K562 (cell line): ENCODE data around the gene CUL1. TPM values are rescaled to one million over a fixed set of nuclear protein-coding genes. Genes with fewer than 3 reads are reported as not detected.
A peak's percentile ranks its signal among the peaks of the same experiment; 100 is the strongest.

Source experiments
- ATAC-seq: fragments of 200-7000 bp; cut with Tn5 transposase; 3 replicates; pipeline ENCODE4 v1.9.1; 2020; ENCODE audit warnings: moderate library complexity
- BruUV-seq: library from RNA; stranded (reverse); fragments of 400-500 nt; replicated peaks from 2 replicates; lab custom pipeline; 2021; lab: Mats Ljungman, UMichigan
- CTCF ChIA-PET: fragments of 300-600 bp; formaldehyde crosslinking; extraction: SDS; loops from one replicate; lab custom pipeline; 2021; ENCODE audit warnings: low intra/inter-chr PET ratio; lab: Yijun Ruan, JAX
- POLR2A ChIA-PET: fragments of 300-600, 350-650 bp; sonication (Branson Sonifier 250); formaldehyde crosslinking; extraction: SDS; loops from one replicate; lab custom pipeline; 2021; ENCODE audit warnings: antibody characterized with exemption, inconsistent platforms; lab: Yijun Ruan, JAX
- DNase-seq, 4 experiments: peaks; one replicate each; pipeline versions ENCODE4 v3.0.0 to v3.0.0-alpha.2; 2011 to 2018; ENCODE audit warnings: low spot score in 3 of 4, mixed read lengths in 3 of 4; ENCODE audit errors: extremely low read depth in 1 of 4
- FAIRE-seq: peaks from 2 replicates; lab custom pipeline; 2011; peaks lifted over from hg19 to GRCh38; lab: Jason Lieb, UNC
- H2AFZ ChIP-seq: 2 replicates; pipeline ENCODE4 v1.6.0; 2011; ENCODE audit warnings: low read depth, low read length, control low read depth, inconsistent platforms
- H3K27ac ChIP-seq: fragments of 200-600 bp; 3 replicates; pipeline ENCODE4 v1.8.0; 2011; ENCODE audit warnings: low read depth, mild to moderate bottlenecking, control low read depth, inconsistent platforms, low read length, moderate library complexity, mixed read lengths; ENCODE audit errors: extremely low read depth
- H3K27me3 ChIP-seq, 2 experiments: fragments of 300-600 bp in 1 of 2; 2 replicates in 1 of 2; 3 replicates in 1 of 2; pipeline versions ENCODE4 v1.6.0 to v1.8.0; 2011; ENCODE audit warnings: inconsistent platforms in 2 of 2, low read length in 2 of 2, mild to moderate bottlenecking in 1 of 2, mixed read lengths in 1 of 2, moderate library complexity in 1 of 2; ENCODE audit not compliant: control insufficient read depth in 2 of 2, insufficient read depth in 2 of 2
- H3K36me3 ChIP-seq: fragments of 300-600 bp; 3 replicates; pipeline ENCODE4 v1.8.0; 2011; ENCODE audit warnings: mild to moderate bottlenecking, low read length, inconsistent platforms; ENCODE audit not compliant: control insufficient read depth, insufficient read depth
- H3K4me1 ChIP-seq, 2 experiments: fragments of 200-600 bp in 1 of 2; replicated peaks in 1 of 2; 2 replicates in 1 of 2; 3 replicates in 1 of 2; pipeline versions ENCODE4 v1.5.1 to v1.8.0; 2011; ENCODE audit warnings: inconsistent platforms in 2 of 2, low read length in 2 of 2, mild to moderate bottlenecking in 1 of 2, mixed read lengths in 1 of 2, moderate library complexity in 1 of 2; ENCODE audit not compliant: control insufficient read depth in 2 of 2, insufficient read depth in 2 of 2
- H3K4me2 ChIP-seq: 2 replicates; pipeline ENCODE4 v1.6.1; 2011; ENCODE audit warnings: low read length, control low read depth, inconsistent platforms, mixed read lengths; ENCODE audit not compliant: insufficient read depth
- H3K4me3 ChIP-seq: fragments of 200-600 bp; sonication (generic), shearing (Covaris generic); 2 replicates; pipeline ENCODE4 v1.5.1; 2016; ENCODE audit warnings: control low read depth, inconsistent platforms
- H3K79me2 ChIP-seq: fragments of 200-600 bp; 3 replicates; pipeline ENCODE4 v1.8.0; 2011; ENCODE audit warnings: low read length, inconsistent platforms; ENCODE audit not compliant: control insufficient read depth, insufficient read depth
- H3K9ac ChIP-seq, 2 experiments: 2 replicates each; pipeline versions ENCODE4 v1.6.0 to v1.6.1; 2011; ENCODE audit warnings: low read depth in 2 of 2, low read length in 2 of 2, control low read depth in 1 of 2, inconsistent platforms in 1 of 2, mild to moderate bottlenecking in 1 of 2, mixed read lengths in 1 of 2; ENCODE audit not compliant: insufficient read depth in 1 of 2
- H3K9me1 ChIP-seq: one replicate; pipeline ENCODE4 v1.6.0; 2011; ENCODE audit warnings: inconsistent platforms, mild to moderate bottlenecking, low read length, moderate library complexity; ENCODE audit not compliant: control insufficient read depth, insufficient read depth
- H3K9me3 ChIP-seq: replicated peaks from 2 replicates; pipeline ENCODE4 v1.5.1; 2011; ENCODE audit warnings: low read depth, low read length, inconsistent platforms; ENCODE audit not compliant: control insufficient read depth, insufficient read depth
- H4K20me1 ChIP-seq: replicated peaks from 2 replicates; pipeline ENCODE4 v1.6.1; 2011; ENCODE audit warnings: low read length, inconsistent platforms, mixed read lengths; ENCODE audit not compliant: control insufficient read depth, insufficient read depth
- ARNT ChIP-seq, 2 experiments: fragments of 450-650 bp; IDR thresholded peaks; 2 replicates each; pipeline ENCODE4 v1.6.1; 2016; ENCODE audit warnings: mild to moderate bottlenecking in 1 of 2
- HINFP ChIP-seq: fragments of 450-650 bp; conservative IDR thresholded peaks from 2 replicates; pipeline ENCODE4 v1.6.1; 2016; ENCODE audit warnings: missing genetic modification characterization, low read depth, mild to moderate bottlenecking, control low read depth, missing compliant biosample characterization
- JUN ChIP-seq, 2 experiments: sonication (generic) in 1 of 2; formaldehyde crosslinking in 1 of 2; IDR thresholded peaks; 2 replicates each; pipeline versions ENCODE4 v1.6.1 to v1.8.0; 2012 to 2022; ENCODE audit warnings: borderline replicate concordance in 2 of 2, mild to moderate bottlenecking in 2 of 2, improper control_type of control experiment in 1 of 2, low read depth in 1 of 2, low read length in 1 of 2, missing genetic modification reagents in 1 of 2
- NFRKB ChIP-seq: fragments of 450-650 bp; IDR thresholded peaks from 2 replicates; pipeline ENCODE4 v1.6.1; 2016; ENCODE audit warnings: low read depth
- POLR2AphosphoS2 ChIP-seq: IDR thresholded peaks from 2 replicates; pipeline ENCODE4 v1.6.1; 2012; ENCODE audit warnings: low read length, improper control_type of control experiment
- RBM22 ChIP-seq: fragments of 200-400 bp; formaldehyde crosslinking; IDR thresholded peaks from 2 replicates; pipeline ENCODE4 v1.6.1; 2018; ENCODE audit warnings: low read length, low read depth; ENCODE audit not compliant: poor library complexity, severe bottlenecking
- XRCC5 ChIP-seq: fragments of 200-400 bp; formaldehyde crosslinking; IDR thresholded peaks from 2 replicates; pipeline ENCODE4 v1.6.1; 2017; ENCODE audit warnings: low read depth, mild to moderate bottlenecking, low read length
- ZNF143 ChIP-seq: sonication (generic); formaldehyde crosslinking; IDR thresholded peaks from 2 replicates; pipeline ENCODE4 v1.9.0; 2022; ENCODE audit warnings: mild to moderate bottlenecking, missing genetic modification reagents
- WGBS: fragments of 100-300 bp; shearing (Covaris generic); methylation state at CpG from one replicate; pipeline ENCODE4 v1.1.6; 2016; ENCODE audit warnings: low coverage, mixed read lengths; ENCODE audit not compliant: insufficient coverage; ENCODE audit errors: missing lambda C conversion rate; 5-methylcytosine and 5-hydroxymethylcytosine counted together
- in situ Hi-C: fragments of 300-500 bp; cut with MboI; formaldehyde crosslinking; loops from 4 replicates; pipeline ENCODE4 v1.15.0; 2018; ENCODE audit warnings: inconsistent platforms, mixed read lengths
- intact Hi-C: fragments of 100-400 bp; cut with micrococcal nuclease; formaldehyde crosslinking; loops from 2 replicates; pipeline ENCODE4 v1.14.2; 2022
- polyA plus RNA-seq, 8 experiments: library from polyadenylated mRNA; depleted of rRNA in 4 of 8; stranded (reverse) in 5 of 8; unstranded in 3 of 8; fragments of >200 nt; fragmentation: Nextera tagmentation in 2 of 8; fragmentation: Illumina TruSeq in 1 of 8; extraction: Ambion mirVana in 2 of 8; extraction: Trizol in 1 of 8; gene quantifications; 2 replicates each; pipeline versions ENCODE4 v1.2.1 to v1.2.3, GENCODE V29; 2011 to 2014; ENCODE audit warnings: inconsistent platforms in 1 of 8, missing spikeins in 1 of 8
- total RNA-seq, 7 experiments: library from RNA; depleted of rRNA in 6 of 7; stranded (reverse); fragments of >200 nt in 6 of 7; fragmentation: Illumina TruSeq in 2 of 7; extraction: Trizol in 2 of 7; gene quantifications; 2 replicates each; pipeline versions ENCODE4 v1.2.1 to v1.2.3, GENCODE V29; 2011 to 2021; ENCODE audit warnings: low replicate concordance in 1 of 7

The CUL1 gene
- total and polyA plus RNA-seq, 9 of the 15 experiments (the other 6 are each of a cell fraction or from before 2014, with no cell fraction given) = 31.5 to 107 (median 96.5) TPM

GRCh38 chr7:148811892-148812291, 113.2 kb downstream of the CUL1 start (continued):
- TF ChIP-seq XRCC5 (no peak), ZNF143 (no peak)

GRCh38 chr7:148813890-148814289, 115.2 kb downstream of the CUL1 start:
- 97% methylated on average over 9 of the region's 9 CpGs for WGBS
- Histone ChIP-seq H3K9me3 (no peaks in the 10 kb centered on the region), H3K9ac (no peak overlapping the region), H3K4me1 (no peaks in the 10 kb centered on the region), H3K36me3 (peaks cover 100% of the 10 kb centered on the region), H3K4me3 (no peak overlapping the region), H3K79me2 (no peaks in the 10 kb centered on the region; the same call in 2 of the 3 replicates), H2AFZ (no peak overlapping the region), H4K20me1 (no peaks in the 10 kb centered on the region), H3K4me2 (no peak overlapping the region), H3K27me3 (no peaks in the 10 kb centered on the region), H3K27ac (no peak overlapping the region), H3K9me1 (no peaks in the 10 kb centered on the region)
- intact Hi-C loops = no loop called here
- BruUV-seq = no TSS peak
- no peak for TF ChIP-seq HINFP (tag)
- no peak for TF ChIP-seq ARNT (IDR thresholded peaks at IDR 0.05)
- TF ChIP-seq JUN (IDR thresholded peaks at IDR 0.05; ENCODE audit: borderline replicate concordance, low read depth, low read length) = no peak
- TF ChIP-seq JUN (CRISPR knock-in tag; IDR thresholded peaks at IDR 0.05; ENCODE audit: borderline replicate concordance) = no peak
- 0 out of 2 replicates have a peak, but pooled peaks have one; percentile 63 for TF ChIP-seq POLR2AphosphoS2
- TF ChIP-seq RBM22 = peak; percentile 53
- TF ChIP-seq NFRKB = no peak
- no peak for DNase-seq
- in situ Hi-C loops = no loop called here
- no peak for ATAC-seq
- ChIA-PET CTCF (no interaction called here), POLR2A (interaction anchor here (1.8 kb wide), 1 partner anchor 11 kb away, joined by 4 read pairs; no protein-coding TSS in a partner anchor)
- FAIRE-seq = no peak
